A673 (cell line): Measurements from ENCODE around the gene SYK.

Experiments used
- CTCF ChIP-seq: fragments of 300-800, 200-600 bp; sonication (generic); conservative IDR thresholded peaks from 2 replicates; pipeline ENCODE4 v1.5.1; 2017; ENCODE audit warnings: low read depth, mild to moderate bottlenecking, antibody characterized with exemption, low read length, moderate library complexity, mixed read lengths
- EZH2 ChIP-seq: fragments of 200-600 bp; sonication (generic); IDR thresholded peaks from 2 replicates; pipeline ENCODE4 v1.6.1; 2017; ENCODE audit warnings: borderline replicate concordance, low read depth, mild to moderate bottlenecking, mixed read lengths, antibody characterized with exemption, low read length; ENCODE audit not compliant: poor library complexity, severe bottlenecking

- no peak for TF ChIP-seq EZH2
- peak; percentile 71 for TF ChIP-seq CTCF
These were observed 93.5 kb downstream of the SYK start for GRCh38 chr9:90894986-90895687.
